Esophagus muscularis mucosa (tissue), 4 donors: ENCODE measurements around the gene LSM11. TPM values are rescaled to one million over a fixed set of nuclear protein-coding genes. Genes with fewer than 3 reads are reported as not detected.

ENCODE experiments used
- DNase-seq: peaks from one replicate; pipeline ENCODE4 v3.0.0-alpha.2; 2017; ENCODE audit errors: extremely low spot score
- H3K27ac ChIP-seq, 4 donors: fragments of 200-600 bp; sonication (generic); replicated peaks in 1 of 4; 1 replicate in 3 of 4; 2 replicates in 1 of 4; pipeline ENCODE4 v1.5.1; 2016 to 2019; ENCODE audit warnings: mild to moderate bottlenecking in 1 of 4
- H3K27me3 ChIP-seq, 4 donors: fragments of 200-600 bp; sonication (generic); one replicate each; pipeline versions ENCODE4 v1.5.1 to v1.6.0; 2016 to 2019
- H3K36me3 ChIP-seq, 4 donors: fragments of 200-600 bp; sonication (generic); one replicate each; pipeline ENCODE4 v1.5.1; 2016 to 2019
- H3K4me1 ChIP-seq, 4 donors: fragments of 200-600 bp; sonication (generic); one replicate each; pipeline ENCODE4 v1.5.1; 2016 to 2019
- H3K4me3 ChIP-seq, 4 donors: fragments of 200-600 bp; sonication (generic); 1 replicate in 2 of 4; 2 replicates in 2 of 4; pipeline ENCODE4 v1.5.1; 2016 to 2019; ENCODE audit warnings: mild to moderate bottlenecking in 4 of 4, moderate library complexity in 1 of 4
- H3K9me3 ChIP-seq, 4 donors: fragments of 200-600 bp; sonication (generic); 1 replicate in 3 of 4; 2 replicates in 1 of 4; pipeline ENCODE4 v1.5.1; 2016 to 2019
- CTCF ChIP-seq, 3 experiments: fragments of 200-600 bp in 2 of 3; fragments of 450-650 bp in 1 of 3; sonication (generic) in 2 of 3; IDR thresholded peaks; one replicate each; pipeline ENCODE4 v1.5.1; 2017 to 2019; ENCODE audit warnings: antibody characterized with exemption in 3 of 3, mild to moderate bottlenecking in 2 of 3, moderate library complexity in 1 of 3
- EP300 ChIP-seq: sonication (generic); formaldehyde crosslinking; IDR thresholded peaks from one replicate; pipeline ENCODE4 v1.6.1; 2017; ENCODE audit warnings: antibody characterized with exemption
- POLR2A ChIP-seq: fragments of 450-650 bp; IDR thresholded peaks from one replicate; pipeline ENCODE4 v1.6.1; 2017; ENCODE audit warnings: antibody characterized with exemption, moderate library complexity, mild to moderate bottlenecking, low read depth
- POLR2AphosphoS5 ChIP-seq, 2 donors: sonication (generic); formaldehyde crosslinking; IDR thresholded peaks; one replicate each; pipeline ENCODE4 v1.6.1; 2017; ENCODE audit warnings: antibody characterized with exemption in 2 of 2
- WGBS: methylation state at CpG from one replicate; pipeline ENCODE4 v1.1.5; 2018; 5-methylcytosine and 5-hydroxymethylcytosine counted together
- intact Hi-C: fragments of 100-400 bp; cut with DNase I; formaldehyde crosslinking; loops from one replicate; pipeline ENCODE4 v1.15.1; 2023
- total RNA-seq, 4 donors: library from RNA; depleted of rRNA; stranded (reverse); fragments of >200 nt; gene quantifications; one replicate each; pipeline versions ENCODE4 v1.1.0 to v1.2.1, GENCODE V29; 2016

Gene LSM11
- total RNA-seq, 4 donors from 2014 or later = 22.4 to 53.7 (median 33.7) TPM

DNA sequence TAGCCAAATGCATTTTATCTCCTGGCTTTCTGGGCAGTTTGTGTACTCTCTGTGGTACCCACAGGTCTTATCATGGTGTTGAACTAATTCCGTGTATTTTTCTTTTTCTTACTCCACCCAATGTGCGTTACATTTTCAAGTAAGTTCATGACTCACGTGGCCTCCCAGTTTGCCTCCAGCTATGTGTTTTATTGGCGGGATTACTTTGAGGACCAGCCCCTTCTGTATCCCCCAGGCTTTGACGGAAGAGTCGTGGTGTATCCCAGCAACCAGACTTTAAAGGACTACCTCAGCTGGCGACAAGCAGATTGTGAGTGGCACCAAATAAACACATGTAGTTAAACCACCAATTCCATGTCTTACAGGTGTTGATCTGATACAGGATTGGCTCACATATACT, 9.1 kb upstream of the LSM11 start:
- Histone ChIP-seq H3K27me3 (no peaks in the 10 kb centered on the region), H3K9me3 (no peaks in the 10 kb centered on the region), H3K36me3 (peaks cover 25 to 68% (median 51%) of the 10 kb centered on the region in 4 donors), H3K4me3 (no peak overlapping the region), H3K4me1 (peaks cover 8 to 9% (median 9%) of the 10 kb centered on the region in 4 donors), H3K27ac (no peak overlapping the region)
- no peak for DNase-seq
- 84% methylated on average over 7 of the region's 7 CpGs for WGBS
- TF ChIP-seq POLR2A = no peak
- no peak for TF ChIP-seq CTCF (IDR thresholded peaks at IDR 0.05)
- no peak for TF ChIP-seq EP300
- no peak for TF ChIP-seq POLR2AphosphoS5 (IDR thresholded peaks at IDR 0.05)
- intact Hi-C loops = no loop called here

DNA sequence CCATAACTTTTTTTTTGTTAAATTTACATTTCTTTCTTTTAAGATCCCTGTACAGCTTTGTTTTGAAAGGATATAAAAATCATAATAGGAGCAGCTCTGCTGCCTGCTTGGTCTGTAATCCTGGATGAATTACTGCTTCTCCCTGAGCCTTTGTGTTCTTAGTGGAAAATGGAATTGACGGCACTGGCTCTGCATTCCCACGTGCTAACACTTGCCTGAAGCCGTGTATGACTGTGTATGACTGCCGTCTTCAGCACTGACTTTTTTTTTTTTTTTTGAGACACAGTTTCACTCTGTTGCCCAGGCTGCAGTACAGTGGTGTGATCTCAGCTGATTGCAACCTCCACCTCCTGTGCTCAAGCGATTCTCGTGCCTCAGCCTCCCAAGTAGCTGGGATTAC, 7.5 kb upstream of the LSM11 start:
- WGBS = 88% methylated on average over 6 of the region's 6 CpGs
- Histone ChIP-seq H3K4me1 (peaks cover 6 to 9% (median 8%) of the 10 kb centered on the region in 4 donors), H3K36me3 (peaks cover 32 to 77% (median 57%) of the 10 kb centered on the region in 4 donors), H3K9me3 (no peaks in the 10 kb centered on the region), H3K4me3 (no peak overlapping the region), H3K27me3 (no peaks in the 10 kb centered on the region), H3K27ac (no peak overlapping the region)
- TF ChIP-seq CTCF (IDR thresholded peaks at IDR 0.05) = no peak
- no peak for TF ChIP-seq POLR2AphosphoS5 (IDR thresholded peaks at IDR 0.05)
- no peak for TF ChIP-seq EP300
- no peak for TF ChIP-seq POLR2A
- no peak for DNase-seq
- intact Hi-C loops = no loop called here

GRCh38 chr5:157739388-157740228, 3.9 kb upstream of the LSM11 start:
- TF ChIP-seq CTCF (IDR thresholded peaks at IDR 0.05) = no peak
- no peaks in the 10 kb centered on the region for H3K27me3 ChIP-seq
- WGBS = 86% methylated on average over 12 of the region's 12 CpGs
- intact Hi-C loops = loop anchor here (10.0 kb wide), 2 partner anchors 175 to 375 kb away; no protein-coding TSS in a partner anchor
- H3K4me1 ChIP-seq = peaks cover 6 to 10% (median 8%) of the 10 kb centered on the region in 4 donors
- H3K4me3 ChIP-seq = no peak overlapping the region
- H3K9me3 ChIP-seq = no peaks in the 10 kb centered on the region
- H3K36me3 ChIP-seq = peaks cover 31 to 57% (median 43%) of the 10 kb centered on the region in 4 donors
- no peak overlapping the region for H3K27ac ChIP-seq
- peak; percentile 68 for DNase-seq

- TF ChIP-seq POLR2AphosphoS5 (IDR thresholded peaks at IDR 0.05) (no peak), CTCF (IDR thresholded peaks at IDR 0.05) (peak in 2 of 3 experiments; percentile 21 to 43)
- Histone ChIP-seq H3K4me1 (peaks cover 11 to 16% (median 13%) of the 10 kb centered on the region in 4 donors), H3K27ac (no peak overlapping the region), H3K27me3 (no peaks in the 10 kb centered on the region), H3K36me3 (peaks cover 25 to 51% (median 40%) of the 10 kb centered on the region in 4 donors), H3K4me3 (no peak overlapping the region), H3K9me3 (no peaks in the 10 kb centered on the region)
- intact Hi-C loops = loop anchor here (10.0 kb wide), 2 partner anchors 175 to 375 kb away; no protein-coding TSS in a partner anchor
- WGBS = 53% methylated on average over 3 of the region's 3 CpGs
- no peak for DNase-seq
Observed at GRCh38 chr5:157740229-157740610, 3.3 kb upstream of the LSM11 start.
